SK-N-SH treated with all-trans-retinoic acid at 6 μM for 48 hours (cell line): Measurements from ENCODE around the gene ADAM15.

Experiments used
- ARNTL ChIP-seq: fragments of 450-650 bp; formaldehyde crosslinking; IDR thresholded peaks from 2 replicates; pipeline ENCODE4 v1.5.0; 2020; ENCODE audit warnings: low read depth, mild to moderate bottlenecking, moderate library complexity, borderline replicate concordance
- CSDC2 ChIP-seq: fragments of 250-450 bp; sonication (Bioruptor Pico); IDR thresholded peaks from 2 replicates; pipeline ENCODE4 v1.5.0; 2020; ENCODE audit warnings: mild to moderate bottlenecking, moderate library complexity
- TOX ChIP-seq: fragments of 250-450 bp; sonication (Bioruptor Pico); IDR thresholded peaks from 2 replicates; pipeline ENCODE4 v1.8.0; 2021; ENCODE audit warnings: mild to moderate bottlenecking, moderate library complexity, borderline replicate concordance
- ZC3H10 ChIP-seq: fragments of 250-450 bp; sonication (Bioruptor Pico); IDR thresholded peaks from 2 replicates; pipeline ENCODE4 v1.5.1; 2021; ENCODE audit warnings: mild to moderate bottlenecking, moderate library complexity
- ZFP3 ChIP-seq: fragments of 250-450 bp; sonication (Bioruptor Pico); IDR thresholded peaks from 2 replicates; pipeline ENCODE4 v1.5.0; 2020; ENCODE audit warnings: mild to moderate bottlenecking, moderate library complexity
- TF ChIP-seq, protein P1 (sequence below): fragments of 250-450 bp; sonication (Bioruptor Pico); IDR thresholded peaks from 2 replicates; pipeline ENCODE4 v1.8.0; 2020; ENCODE audit warnings: mild to moderate bottlenecking, moderate library complexity, borderline replicate concordance

DNA sequence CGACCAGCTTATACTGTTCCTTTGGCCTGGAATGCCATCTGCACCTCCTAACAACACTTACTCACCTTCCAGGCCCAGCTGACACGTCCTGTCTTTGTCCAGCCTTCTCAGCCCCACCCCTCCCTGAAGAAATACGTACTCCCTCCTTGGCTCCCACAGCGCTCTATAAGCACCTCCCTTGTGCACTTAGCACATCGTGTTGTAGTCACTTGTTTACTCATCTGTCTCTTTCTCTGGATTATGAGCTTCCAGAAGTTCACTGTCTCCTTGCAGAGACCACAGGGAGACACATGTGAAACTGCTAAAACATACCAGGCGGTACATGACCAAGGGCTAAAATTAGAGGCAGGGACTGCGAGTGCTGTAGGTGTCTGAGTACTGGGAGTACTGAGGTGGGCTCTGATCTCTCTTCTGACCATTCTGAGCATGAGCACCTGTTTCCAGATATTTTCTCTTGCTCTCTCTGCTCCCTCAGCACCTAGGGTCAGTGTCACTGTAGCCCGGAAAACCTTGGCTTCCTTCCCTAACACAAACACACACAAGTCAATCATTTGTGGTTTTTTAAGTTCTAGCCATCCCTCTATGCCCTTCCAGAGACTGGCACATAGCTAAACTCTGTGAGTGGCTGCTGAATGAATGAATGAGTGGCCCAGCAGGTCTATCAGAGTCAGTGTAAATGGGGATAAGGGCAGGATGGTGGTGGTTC is 12.4 kb upstream of the ADAM15 start:
- TF ChIP-seq, protein P1, sequence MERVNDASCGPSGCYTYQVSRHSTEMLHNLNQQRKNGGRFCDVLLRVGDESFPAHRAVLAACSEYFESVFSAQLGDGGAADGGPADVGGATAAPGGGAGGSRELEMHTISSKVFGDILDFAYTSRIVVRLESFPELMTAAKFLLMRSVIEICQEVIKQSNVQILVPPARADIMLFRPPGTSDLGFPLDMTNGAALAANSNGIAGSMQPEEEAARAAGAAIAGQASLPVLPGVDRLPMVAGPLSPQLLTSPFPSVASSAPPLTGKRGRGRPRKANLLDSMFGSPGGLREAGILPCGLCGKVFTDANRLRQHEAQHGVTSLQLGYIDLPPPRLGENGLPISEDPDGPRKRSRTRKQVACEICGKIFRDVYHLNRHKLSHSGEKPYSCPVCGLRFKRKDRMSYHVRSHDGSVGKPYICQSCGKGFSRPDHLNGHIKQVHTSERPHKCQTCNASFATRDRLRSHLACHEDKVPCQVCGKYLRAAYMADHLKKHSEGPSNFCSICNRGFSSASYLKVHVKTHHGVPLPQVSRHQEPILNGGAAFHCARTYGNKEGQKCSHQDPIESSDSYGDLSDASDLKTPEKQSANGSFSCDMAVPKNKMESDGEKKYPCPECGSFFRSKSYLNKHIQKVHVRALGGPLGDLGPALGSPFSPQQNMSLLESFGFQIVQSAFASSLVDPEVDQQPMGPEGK (CRISPR knock-in tag): no peak
- TF ChIP-seq ZFP3 (CRISPR knock-in tag) (no peak), CSDC2 (CRISPR knock-in tag) (no peak), ZC3H10 (no peak), TOX (CRISPR knock-in tag) (no peak), ARNTL (CRISPR knock-in tag) (no peak)
